Mammary epithelial cell (primary cell): ENCODE measurements around the gene GAK.

Experiments used
- CTCF ChIP-seq, 2 donors: IDR thresholded peaks in 1 of 2; conservative IDR thresholded peaks in 1 of 2; 2 replicates each; pipeline ENCODE4 v1.5.1; 2011 to 2012; ENCODE audit warnings: inconsistent platforms in 2 of 2, low read length in 2 of 2, mild to moderate bottlenecking in 2 of 2, control low read depth in 1 of 2, low read depth in 1 of 2; ENCODE audit not compliant: insufficient read depth in 1 of 2; ENCODE audit errors: extremely low read depth in 1 of 2
- EZH2 ChIP-seq: IDR thresholded peaks from 2 replicates; pipeline ENCODE4 v1.6.1; 2012; ENCODE audit warnings: low read length, inconsistent platforms, borderline replicate concordance

GRCh38 chr4:818106-818921, 113.8 kb downstream of the GAK start:
- TF ChIP-seq CTCF (conservative IDR thresholded peaks at IDR 0.05 in 1 of 2, IDR thresholded peaks at IDR 0.05 in 1 of 2; ENCODE audit: extremely low read depth in 1 of 2, insufficient read depth in 1 of 2, low read depth in 1 of 2, low read length in 2 of 2) (no peak), EZH2 (no peak)
